ENCODE measurements around the gene RAB44.

DNA sequence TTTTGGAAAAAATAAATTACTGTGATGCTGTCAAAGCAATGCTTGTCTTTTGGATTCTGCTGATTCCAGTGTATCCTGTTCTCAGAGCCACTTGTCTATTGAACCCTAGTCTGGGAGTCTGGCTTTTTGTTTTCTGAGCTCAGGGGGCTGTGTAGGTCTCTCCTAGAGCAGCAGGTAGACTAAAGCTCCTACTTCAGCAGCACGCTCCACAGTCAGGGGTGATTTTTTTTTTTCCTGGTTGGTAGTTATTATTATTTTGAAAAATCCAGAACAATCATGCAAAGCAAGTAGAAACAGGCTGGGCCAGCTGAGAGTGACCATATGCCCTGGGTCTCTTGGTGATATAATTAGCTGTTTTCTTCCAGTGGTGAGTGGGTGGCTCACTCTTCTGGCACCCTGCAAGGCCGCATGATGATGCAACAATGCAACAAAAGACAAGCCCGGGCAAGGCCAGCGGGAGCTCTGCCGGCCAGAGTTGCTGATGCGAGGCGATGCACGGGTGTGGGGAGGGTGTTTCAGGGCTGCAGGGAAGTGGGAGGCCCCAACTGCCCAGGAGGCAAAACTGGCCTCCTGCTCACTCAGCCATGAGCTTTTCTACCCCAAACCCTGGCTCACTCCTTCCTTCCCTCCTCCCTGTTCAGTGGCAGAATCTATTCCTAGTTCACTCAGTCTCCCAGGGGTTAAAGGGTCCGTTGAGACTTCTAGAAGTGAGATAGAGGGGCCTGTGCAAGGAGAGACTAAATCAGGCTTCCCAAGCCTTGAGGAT, 30.6 kb upstream of the RAB44 start:
- TF ChIP-seq POLR2A (IDR thresholded peaks at IDR 0.05) = no peak
- TF ChIP-seq, protein P1, sequence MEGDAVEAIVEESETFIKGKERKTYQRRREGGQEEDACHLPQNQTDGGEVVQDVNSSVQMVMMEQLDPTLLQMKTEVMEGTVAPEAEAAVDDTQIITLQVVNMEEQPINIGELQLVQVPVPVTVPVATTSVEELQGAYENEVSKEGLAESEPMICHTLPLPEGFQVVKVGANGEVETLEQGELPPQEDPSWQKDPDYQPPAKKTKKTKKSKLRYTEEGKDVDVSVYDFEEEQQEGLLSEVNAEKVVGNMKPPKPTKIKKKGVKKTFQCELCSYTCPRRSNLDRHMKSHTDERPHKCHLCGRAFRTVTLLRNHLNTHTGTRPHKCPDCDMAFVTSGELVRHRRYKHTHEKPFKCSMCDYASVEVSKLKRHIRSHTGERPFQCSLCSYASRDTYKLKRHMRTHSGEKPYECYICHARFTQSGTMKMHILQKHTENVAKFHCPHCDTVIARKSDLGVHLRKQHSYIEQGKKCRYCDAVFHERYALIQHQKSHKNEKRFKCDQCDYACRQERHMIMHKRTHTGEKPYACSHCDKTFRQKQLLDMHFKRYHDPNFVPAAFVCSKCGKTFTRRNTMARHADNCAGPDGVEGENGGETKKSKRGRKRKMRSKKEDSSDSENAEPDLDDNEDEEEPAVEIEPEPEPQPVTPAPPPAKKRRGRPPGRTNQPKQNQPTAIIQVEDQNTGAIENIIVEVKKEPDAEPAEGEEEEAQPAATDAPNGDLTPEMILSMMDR (IDR thresholded peaks at IDR 0.05) = no peak
